ENCODE results near the gene HTR3C.

The HTR3C gene

DNA sequence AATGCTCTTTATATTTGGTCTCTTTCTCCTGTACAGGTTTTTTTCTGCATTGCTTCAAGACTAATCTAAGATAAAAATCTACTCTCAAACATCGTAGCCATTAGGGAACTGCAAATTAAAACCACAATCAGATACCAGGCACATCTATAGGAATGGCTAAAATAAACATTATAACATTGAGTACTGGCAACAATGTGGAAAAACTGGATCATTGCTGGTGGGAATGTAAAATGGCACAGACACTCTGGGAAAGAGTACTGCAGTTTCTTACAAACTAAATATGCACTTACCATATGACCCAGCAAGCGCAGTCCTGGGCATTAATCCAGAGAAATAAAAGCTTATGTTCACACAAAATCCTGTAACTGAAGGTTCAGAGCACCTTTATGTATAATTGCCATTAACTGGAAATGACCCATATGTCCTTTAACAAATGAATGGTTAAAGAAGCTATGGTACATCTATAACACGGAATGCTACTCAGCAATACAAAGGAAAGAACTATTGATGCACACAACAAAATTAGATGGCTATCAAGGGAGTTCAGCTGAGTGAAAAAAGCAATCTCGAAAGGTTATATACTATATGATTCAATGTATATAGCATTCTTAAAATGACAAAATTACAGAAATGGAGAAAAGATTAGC lies 41.5 kb upstream of the HTR3C start:
- peaks cover 3% of the 10 kb centered on the region for H3K9me3 Mint-ChIP-seq
- H3K4me1 Mint-ChIP-seq = peaks cover 22% of the 10 kb centered on the region
- H3K36me3 Mint-ChIP-seq (ENCODE audit: low read depth) = peaks cover 59% of the 10 kb centered on the region
- no peak overlapping the region for H3K4me3 Mint-ChIP-seq
- TF ChIP-seq, protein P1, sequence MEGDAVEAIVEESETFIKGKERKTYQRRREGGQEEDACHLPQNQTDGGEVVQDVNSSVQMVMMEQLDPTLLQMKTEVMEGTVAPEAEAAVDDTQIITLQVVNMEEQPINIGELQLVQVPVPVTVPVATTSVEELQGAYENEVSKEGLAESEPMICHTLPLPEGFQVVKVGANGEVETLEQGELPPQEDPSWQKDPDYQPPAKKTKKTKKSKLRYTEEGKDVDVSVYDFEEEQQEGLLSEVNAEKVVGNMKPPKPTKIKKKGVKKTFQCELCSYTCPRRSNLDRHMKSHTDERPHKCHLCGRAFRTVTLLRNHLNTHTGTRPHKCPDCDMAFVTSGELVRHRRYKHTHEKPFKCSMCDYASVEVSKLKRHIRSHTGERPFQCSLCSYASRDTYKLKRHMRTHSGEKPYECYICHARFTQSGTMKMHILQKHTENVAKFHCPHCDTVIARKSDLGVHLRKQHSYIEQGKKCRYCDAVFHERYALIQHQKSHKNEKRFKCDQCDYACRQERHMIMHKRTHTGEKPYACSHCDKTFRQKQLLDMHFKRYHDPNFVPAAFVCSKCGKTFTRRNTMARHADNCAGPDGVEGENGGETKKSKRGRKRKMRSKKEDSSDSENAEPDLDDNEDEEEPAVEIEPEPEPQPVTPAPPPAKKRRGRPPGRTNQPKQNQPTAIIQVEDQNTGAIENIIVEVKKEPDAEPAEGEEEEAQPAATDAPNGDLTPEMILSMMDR (IDR thresholded peaks at IDR 0.05; ENCODE audit: unreplicated experiment in 3 of 3) = no peak
- H3K27me3 Mint-ChIP-seq (ENCODE audit: low read depth) = no peaks in the 10 kb centered on the region
- no peak overlapping the region for H3K27ac Mint-ChIP-seq

DNA sequence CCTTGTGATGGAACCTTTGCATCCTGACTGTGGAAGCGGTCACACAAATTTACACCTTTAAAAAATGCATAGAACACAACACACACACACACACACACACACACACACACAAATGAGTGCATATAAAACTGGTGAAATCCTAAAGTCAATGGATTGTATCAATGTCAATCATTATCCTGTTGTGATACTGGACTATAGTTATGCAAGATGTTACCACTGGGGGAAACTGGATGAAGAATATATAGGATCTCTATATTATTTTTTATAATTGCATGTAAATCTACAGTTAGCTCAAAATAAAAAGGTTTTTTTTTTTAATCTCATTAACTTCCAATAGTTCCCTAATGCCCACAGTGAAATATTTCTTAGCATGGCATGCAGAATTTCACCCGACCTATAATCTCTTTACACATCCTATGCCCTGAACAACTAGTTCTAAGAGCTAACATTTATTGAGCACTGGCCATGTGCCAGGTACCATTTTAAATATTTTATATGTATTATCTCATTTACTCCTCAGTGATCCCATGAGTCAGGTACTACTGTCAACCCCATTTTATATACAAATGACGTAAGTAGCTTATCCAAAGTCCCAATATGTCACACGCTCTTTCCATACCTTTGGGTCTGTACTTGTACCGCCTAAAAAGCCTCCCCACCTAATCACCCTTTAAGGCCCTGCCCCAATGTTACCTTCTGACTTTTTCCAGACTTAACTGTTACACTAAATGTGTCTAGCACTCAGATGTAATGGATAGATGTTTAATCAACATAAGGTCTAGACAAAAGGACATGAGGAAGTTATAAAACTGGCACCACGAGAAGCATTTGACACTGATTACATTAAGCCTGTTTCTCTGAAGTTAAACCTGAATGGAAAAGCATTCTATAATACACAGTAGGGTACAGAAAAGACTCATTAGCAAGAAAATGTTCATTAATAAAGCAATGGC lies 40.6 kb upstream of the HTR3C start:
- Mint-ChIP-seq H3K36me3 (ENCODE audit: low read depth) (peaks cover 55% of the 10 kb centered on the region), H3K27ac (no peak overlapping the region), H3K4me3 (no peak overlapping the region), H3K4me1 (peaks cover 28% of the 10 kb centered on the region), H3K27me3 (ENCODE audit: low read depth) (no peaks in the 10 kb centered on the region), H3K9me3 (peaks cover 3% of the 10 kb centered on the region)
- TF ChIP-seq, protein P1 (IDR thresholded peaks at IDR 0.05; ENCODE audit: unreplicated experiment in 3 of 3) = no peak

DNA sequence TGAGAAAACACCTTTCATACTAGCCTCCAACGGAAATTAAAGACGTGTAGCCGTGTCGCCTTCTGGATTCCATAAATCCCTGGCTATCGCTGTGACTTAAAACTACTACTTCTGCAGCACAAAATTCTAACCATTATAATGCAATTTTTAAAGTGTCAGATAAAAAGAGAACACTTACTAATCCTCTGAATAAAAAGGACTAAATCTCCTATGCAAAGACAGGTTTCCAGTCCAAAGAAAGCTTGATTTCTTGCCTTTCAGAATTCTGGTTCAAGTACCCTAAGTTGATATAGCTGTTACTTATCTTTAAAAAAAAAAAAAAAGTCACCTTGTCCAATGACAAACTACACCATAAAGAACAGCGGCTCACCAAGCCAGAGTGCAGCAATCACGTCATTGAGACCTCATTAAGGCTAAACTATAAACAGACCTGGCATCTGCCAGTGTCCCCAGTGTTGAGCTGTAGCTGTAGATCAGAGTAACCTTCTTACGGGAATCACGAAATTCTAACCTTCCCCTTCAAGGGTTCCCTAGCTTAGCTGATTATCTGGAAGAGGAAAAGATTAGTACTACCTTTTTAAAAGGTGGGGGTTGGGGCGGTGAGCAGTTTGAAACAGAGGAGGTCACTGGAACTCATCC lies 37.3 kb upstream of the HTR3C start:
- Mint-ChIP-seq H3K9me3 (peaks cover 3% of the 10 kb centered on the region), H3K27ac (peak overlapping the region; percentile 1 to 84 (median 3)), H3K4me1 (peaks cover 35% of the 10 kb centered on the region), H3K36me3 (ENCODE audit: low read depth) (peaks cover 41% of the 10 kb centered on the region), H3K27me3 (ENCODE audit: low read depth) (peaks cover 3% of the 10 kb centered on the region), H3K4me3 (peak overlapping the region; percentile 94 to 100 (median 100))
- TF ChIP-seq, protein P1 (IDR thresholded peaks at IDR 0.05; ENCODE audit: unreplicated experiment in 3 of 3) = no peak

DNA sequence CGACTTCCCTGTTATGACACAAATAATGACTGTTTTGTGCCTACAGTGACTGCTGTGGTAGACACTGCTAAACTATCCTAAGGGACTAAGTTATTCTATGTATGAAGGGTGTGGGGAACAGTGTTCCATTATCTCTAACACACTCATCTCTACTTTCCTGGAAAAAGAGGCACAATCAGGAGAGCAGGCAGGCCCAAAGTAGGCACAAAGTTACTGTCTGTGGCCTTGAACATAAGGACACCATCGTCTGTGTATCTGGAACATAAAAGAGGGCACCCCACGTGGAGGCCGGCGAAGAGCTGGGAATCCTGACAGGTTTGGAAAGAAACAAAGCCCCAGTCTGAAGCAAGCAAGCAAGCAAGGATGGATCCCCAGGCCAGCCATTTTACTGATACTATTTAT lies 36.7 kb upstream of the HTR3C start:
- Mint-ChIP-seq H3K9me3 (peaks cover 3% of the 10 kb centered on the region), H3K27me3 (ENCODE audit: low read depth) (peaks cover 4% of the 10 kb centered on the region), H3K4me1 (peaks cover 35% of the 10 kb centered on the region), H3K36me3 (ENCODE audit: low read depth) (peaks cover 34% of the 10 kb centered on the region), H3K27ac (peak overlapping the region; percentile 1 to 84 (median 3)), H3K4me3 (peak overlapping the region; percentile 94 to 100 (median 100))
- TF ChIP-seq, protein P1 (IDR thresholded peaks at IDR 0.05; ENCODE audit: unreplicated experiment in 3 of 3) = no peak

DNA sequence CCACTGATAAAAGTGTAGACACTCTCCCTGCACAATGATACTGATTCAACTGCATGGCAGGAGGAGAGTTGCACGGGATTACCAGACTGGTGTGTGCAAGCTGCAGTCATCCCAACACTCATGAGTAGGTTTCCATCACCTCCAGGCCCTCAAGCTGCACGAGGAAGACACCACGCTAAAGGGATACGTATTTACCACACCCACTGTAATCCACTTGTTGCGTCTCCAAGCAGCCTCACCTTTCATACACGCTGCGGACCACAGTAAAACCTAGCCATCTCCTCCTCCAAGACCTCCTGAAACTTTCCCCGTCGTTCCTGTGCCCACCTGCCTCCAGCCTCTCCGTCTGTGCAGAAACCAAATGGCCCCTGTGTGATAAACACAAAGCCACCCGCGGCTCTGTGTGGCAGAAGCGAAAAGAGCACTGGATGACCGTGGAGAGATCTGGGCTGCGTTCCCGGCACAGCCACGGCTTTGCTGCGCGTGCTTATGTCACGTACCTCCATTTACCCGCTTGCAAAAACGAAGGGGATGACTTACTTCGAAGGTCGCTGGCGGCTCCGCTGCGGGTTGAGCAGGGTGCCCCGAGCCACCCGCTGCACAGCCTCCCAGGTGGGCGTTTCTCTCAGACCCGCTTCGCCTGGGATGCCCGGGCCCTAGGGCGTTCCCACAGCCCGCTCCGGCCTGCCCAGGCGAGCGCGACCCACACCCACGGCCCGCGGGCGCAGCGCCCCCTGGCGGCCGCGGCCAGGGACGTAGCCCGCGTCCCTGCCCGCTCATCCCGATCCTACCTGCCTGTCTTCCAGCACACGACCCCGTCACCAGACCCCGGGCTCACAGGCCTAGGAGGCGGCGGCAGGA lies 35.8 kb upstream of the HTR3C start:
- H3K27ac Mint-ChIP-seq = peak overlapping the region; percentile 63 to 98 (median 86)
- peak overlapping the region; percentile 100 for H3K4me3 Mint-ChIP-seq
- H3K27me3 Mint-ChIP-seq (ENCODE audit: low read depth) = peaks cover 4% of the 10 kb centered on the region
- H3K36me3 Mint-ChIP-seq (ENCODE audit: low read depth) = peaks cover 25% of the 10 kb centered on the region
- peaks cover 3% of the 10 kb centered on the region for H3K9me3 Mint-ChIP-seq
- TF ChIP-seq, protein P1 (IDR thresholded peaks at IDR 0.05; ENCODE audit: unreplicated experiment in 3 of 3) = peak; percentile 96 to 99 (median 97)
- peaks cover 35% of the 10 kb centered on the region for H3K4me1 Mint-ChIP-seq

Data from nephron (organoid).